Pancreas (tissue), 10 donors: Measurements from ENCODE around the gene DYNC1H1. TPM values are rescaled to one million over a fixed set of nuclear protein-coding genes. Genes with fewer than 3 reads are reported as not detected.

Experiments
- ATAC-seq, 4 donors: fragments of 200-7000 bp; cut with Tn5 transposase; one replicate each; pipeline versions ENCODE4 v1.8.0 to v1.9.1; 2020; ENCODE audit warnings: mild to moderate bottlenecking in 4 of 4, moderate library complexity in 4 of 4
- DNase-seq, 6 donors: peaks; one replicate each; pipeline ENCODE4 v3.0.0-alpha.2; 2020
- FAIRE-seq: peaks from 2 replicates; lab custom pipeline; 2012; peaks lifted over from hg19 to GRCh38; lab: Jason Lieb, UNC
- H3K27ac ChIP-seq, 4 donors: fragments of 200-600 bp; sonication (generic); 1 replicate in 3 of 4; 2 replicates in 1 of 4; pipeline versions ENCODE4 v1.5.0 to v1.8.0; 2020
- H3K27me3 ChIP-seq, 4 donors: fragments of 200-600 bp; one replicate each; pipeline ENCODE4 v1.8.0; 2021
- H3K36me3 ChIP-seq, 3 donors: fragments of 200-600 bp; sonication (generic) in 1 of 3; one replicate each; pipeline versions ENCODE4 v1.5.0 to v1.8.0; 2020 to 2021
- H3K4me1 ChIP-seq, 3 donors: fragments of 200-600 bp; one replicate each; pipeline ENCODE4 v1.8.0; 2021
- H3K4me3 ChIP-seq, 4 donors: fragments of 200-600 bp; sonication (generic) in 2 of 4; one replicate each; pipeline versions ENCODE4 v1.5.0 to v1.8.0; 2020 to 2021
- H3K9me3 ChIP-seq, 4 donors: fragments of 200-600 bp; one replicate each; pipeline ENCODE4 v1.8.0; 2021
- CTCF ChIP-seq, 4 donors: fragments of 200-600 bp; sonication (generic) in 3 of 4; IDR thresholded peaks; one replicate each; pipeline versions ENCODE4 v1.5.0 to v1.8.0; 2021; ENCODE audit warnings: antibody characterized with exemption in 4 of 4
- WGBS, 2 donors: extraction: QIAGEN DNeasy Blood & Tissue Kit; methylation state at CpG; one replicate each; pipeline ENCODE4 v1.1.7; 2013; 5-methylcytosine and 5-hydroxymethylcytosine counted together
- intact Hi-C, 3 donors: fragments of 100-400 bp; cut with DNase I; formaldehyde crosslinking; loops; one replicate each; pipeline versions ENCODE4 v1.11.1 to v1.14.2; 2022
- polyA plus RNA-seq, 2 donors: library from polyadenylated mRNA; stranded (reverse); fragments of 200-250 nt; gene quantifications; one replicate each; pipeline ENCODE4 v1.2.3, GENCODE V29; 2013
- total RNA-seq, 6 donors: library from RNA; stranded (reverse); fragmentation: NEBNext Ultra II Directional in 4 of 6; extraction: Animal tissue kit (Norgen Biotek cat#: 25700) in 4 of 6; gene quantifications; one replicate each; pipeline versions ENCODE4 v1.2.1 to v1.2.4, GENCODE V29; 2021 to 2023
- donor health status: healthy with polysubstance abuse.
- donor health status: DM: no; HTN: no; CAD: no; lungs with moderate emphysema.
- donor health status: DM: no; HTN: no; CAD: no.
- donor health status: control.
- donor health status: control.
- donor health status: Bipolar disorder and iron deficiency.
- donor health status: DM: yes; HTN: yes; CAD: no.
- donor health status: DM: no; HTN: no; CAD: no.
- donor health status: DM: no; HTN: no; CAD: no.
- donor health status: DM: yes; HTN: yes; CAD: no.

DYNC1H1 gene
- total and polyA plus RNA-seq, 8 donors: 95.7 to 215 (median 132) TPM

GRCh38 chr14:101948666-101949216 lies 15.6 kb upstream of the DYNC1H1 start:
- TF ChIP-seq CTCF (IDR thresholded peaks at IDR 0.05): no peak
- intact Hi-C loops: no loop called here
- H3K4me3 ChIP-seq: peak overlapping the region; percentile 76 to 85 (median 82)
- 2 to 6% methylated on average over 29 of the region's 29 CpGs for WGBS, 2 donors
- H3K27me3 ChIP-seq: no peaks in the 10 kb centered on the region
- ATAC-seq: peak in 2 of 4 donors; percentile 2 to 11
- H3K36me3 ChIP-seq: no peaks in the 10 kb centered on the region
- peak in 4 of 6 donors; percentile 27 to 85 (median 66) for DNase-seq
- peaks cover 0 to 14% (median 11%) of the 10 kb centered on the region in 3 donors for H3K4me1 ChIP-seq
- H3K9me3 ChIP-seq: no peaks in the 10 kb centered on the region
- H3K27ac ChIP-seq: peak overlapping the region; percentile 87 to 97 (median 94)
- no peak for FAIRE-seq

- Histone ChIP-seq H3K36me3 (no peaks in the 10 kb centered on the region), H3K4me1 (peaks cover 0 to 14% (median 11%) of the 10 kb centered on the region in 3 donors), H3K27me3 (no peaks in the 10 kb centered on the region), H3K4me3 (no peak overlapping the region), H3K9me3 (no peaks in the 10 kb centered on the region), H3K27ac (no peak overlapping the region)
- FAIRE-seq: no peak
- peak in 1 of 6 donors; percentile 11 for DNase-seq
- ATAC-seq: no peak
- TF ChIP-seq CTCF (IDR thresholded peaks at IDR 0.05): no peak
- intact Hi-C loops: loop anchor here in 1 of 3 donors (10.0 kb wide), 1 partner anchor 175 kb away; no protein-coding TSS in a partner anchor
- 61 to 71% methylated on average over 4 of the region's 4 CpGs for WGBS, 2 donors
Measured at GRCh38 chr14:101950100-101950499, 14.3 kb upstream of the DYNC1H1 start.

GRCh38 chr14:101950516-101951215 lies 13.7 kb upstream of the DYNC1H1 start:
- intact Hi-C loops: loop anchor here in 1 of 3 donors (10.0 kb wide), 1 partner anchor 176 kb away; no protein-coding TSS in a partner anchor
- FAIRE-seq (no peak), ATAC-seq (no peak), DNase-seq (peak in 1 of 6 donors; percentile 46)
- no peaks in the 10 kb centered on the region for H3K9me3 ChIP-seq
- no peak for TF ChIP-seq CTCF (IDR thresholded peaks at IDR 0.05)
- 65 to 70% methylated on average over 4 of the region's 4 CpGs for WGBS, 2 donors
- peaks cover 0 to 14% (median 11%) of the 10 kb centered on the region in 3 donors for H3K4me1 ChIP-seq
- no peaks in the 10 kb centered on the region for H3K27me3 ChIP-seq
- H3K36me3 ChIP-seq: no peaks in the 10 kb centered on the region
- no peak overlapping the region for H3K4me3 ChIP-seq
- no peak overlapping the region for H3K27ac ChIP-seq

GRCh38 chr14:101953151-101953550 lies 11.2 kb upstream of the DYNC1H1 start:
- 36 to 37% methylated on average over 8 of the region's 8 CpGs for whole genome bisulfite sequencing, 2 donors
- H3K4me3 ChIP-seq: no peak overlapping the region
- TF ChIP-seq CTCF (IDR thresholded peaks at IDR 0.05): no peak
- intact Hi-C loops: loop anchor here in 1 of 3 donors (10.0 kb wide), 1 partner anchor 178 kb away; no protein-coding TSS in a partner anchor
- FAIRE-seq: no peak
- ATAC-seq: no peak
- no peaks in the 10 kb centered on the region for H3K9me3 ChIP-seq
- peak in 1 of 6 donors; percentile 16 for DNase-seq
- H3K36me3 ChIP-seq: no peaks in the 10 kb centered on the region
- H3K27ac ChIP-seq: no peak overlapping the region
- H3K27me3 ChIP-seq: no peaks in the 10 kb centered on the region
- peaks cover 0 to 14% (median 11%) of the 10 kb centered on the region in 3 donors for H3K4me1 ChIP-seq
